Measurements from ENCODE around the gene MIPEP. TPM values are rescaled to one million over a fixed set of nuclear protein-coding genes. Genes with fewer than 3 reads are reported as not detected.

MIPEP gene
- 14.4 and 20.1 TPM in 2 replicates for total RNA-seq

DNA sequence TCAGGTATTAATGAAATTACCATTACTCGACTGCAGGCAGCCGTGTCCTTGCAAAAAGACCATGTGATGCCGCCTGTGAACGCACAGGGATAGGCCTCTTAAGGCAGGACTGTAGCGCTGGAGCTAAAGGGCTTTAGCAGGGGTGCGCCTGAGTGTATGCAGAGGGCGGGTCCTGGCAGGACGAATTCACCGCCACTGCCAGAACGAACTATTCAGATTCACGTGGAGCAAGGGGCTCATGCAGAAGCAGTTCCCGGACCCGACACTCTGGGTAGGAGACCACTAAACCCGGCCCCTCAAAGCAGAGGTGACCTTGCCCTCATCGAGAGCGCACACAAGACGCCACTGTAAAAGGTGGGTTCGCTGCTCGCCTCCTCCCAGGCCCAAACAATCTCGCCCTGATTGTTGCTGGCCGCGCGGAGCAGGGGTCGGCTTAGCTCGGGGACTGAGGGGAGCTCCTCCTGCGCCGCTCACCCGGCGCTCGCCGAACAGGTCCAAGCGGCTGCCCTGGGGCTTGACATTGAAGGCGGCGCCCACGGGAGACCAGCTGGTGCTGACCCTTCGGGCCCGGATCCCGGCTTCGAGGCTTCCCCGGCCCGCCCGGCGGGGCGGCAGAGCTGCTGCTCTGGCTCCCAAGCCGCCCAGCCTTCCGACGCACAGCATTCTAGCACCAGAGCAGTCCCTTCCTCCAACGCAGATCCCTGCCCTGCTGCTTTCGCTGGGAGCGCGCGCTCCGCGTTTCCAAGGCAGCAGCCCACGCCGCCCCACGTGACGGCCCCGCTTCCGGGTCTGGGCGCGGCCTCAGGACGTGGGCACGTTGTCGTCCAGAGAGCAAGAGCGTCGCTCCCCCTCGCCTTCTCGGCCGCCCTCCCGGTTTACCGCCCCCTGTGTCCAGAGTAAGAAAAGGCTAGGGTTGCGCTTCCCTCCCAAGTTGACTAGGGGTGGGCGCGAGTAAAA lies at the start of gene MIPEP:
Gene MIPEP (minus strand): TSS at position 743 of the 957 bp plus-strand sequence. CDS start 80 bp downstream, at position 663.

DNA sequence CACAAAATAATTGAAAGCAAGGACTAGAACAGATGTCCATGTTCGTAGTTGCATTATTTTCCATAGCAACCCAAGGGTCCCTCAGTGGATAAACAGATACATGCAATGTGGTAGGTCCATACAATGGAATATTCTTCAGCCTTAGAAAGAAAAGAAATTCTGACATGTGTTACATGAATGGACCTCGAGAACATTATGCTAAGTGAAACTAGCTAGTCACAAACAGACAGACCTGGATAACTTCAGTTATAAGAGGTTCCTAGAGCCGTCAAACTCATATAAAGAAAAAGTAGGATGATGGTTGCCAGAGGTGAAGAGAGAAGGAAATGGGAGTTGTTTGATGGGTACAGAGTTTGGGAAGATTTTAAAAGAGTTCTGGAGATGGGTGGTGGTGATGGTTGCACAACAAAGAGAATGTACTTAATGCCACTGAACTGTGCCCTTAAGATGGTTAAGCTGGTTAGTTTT lies 8.3 kb upstream of the MIPEP start, which contains the start of gene C1QTNF9B:
Gene C1QTNF9B (minus strand): TSS at position 51 of the 468 bp plus-strand sequence.

Other genes starting within 250 kb of the MIPEP start
- gene C1QTNF9B, start 8.1 kb upstream of the MIPEP start, total RNA-seq = not detected in 2 replicates

All from endothelial cell of coronary artery (primary cell).